ENCODE results near the gene UPK3A.

DNA sequence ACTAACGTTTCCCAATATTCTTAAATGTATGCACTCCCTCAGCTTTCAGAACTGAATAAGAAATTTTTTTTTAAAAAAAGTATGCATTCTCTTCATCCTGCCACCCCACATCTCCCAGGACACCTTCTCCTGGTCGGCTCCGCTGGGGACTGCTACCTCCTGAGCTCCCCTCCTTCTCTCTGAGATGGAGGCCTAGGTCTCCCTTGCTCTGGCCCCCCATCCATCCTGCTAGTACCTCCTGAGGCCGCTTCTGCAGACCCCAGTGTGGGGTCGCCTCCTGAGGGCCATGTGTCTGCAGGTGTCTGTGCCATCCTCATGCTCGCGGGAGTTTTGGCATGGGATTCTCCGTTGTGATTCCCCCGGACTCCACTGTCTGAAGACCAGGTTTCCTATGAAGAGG, 52.8 kb downstream of the UPK3A start:
- TF ChIP-seq, protein P1, sequence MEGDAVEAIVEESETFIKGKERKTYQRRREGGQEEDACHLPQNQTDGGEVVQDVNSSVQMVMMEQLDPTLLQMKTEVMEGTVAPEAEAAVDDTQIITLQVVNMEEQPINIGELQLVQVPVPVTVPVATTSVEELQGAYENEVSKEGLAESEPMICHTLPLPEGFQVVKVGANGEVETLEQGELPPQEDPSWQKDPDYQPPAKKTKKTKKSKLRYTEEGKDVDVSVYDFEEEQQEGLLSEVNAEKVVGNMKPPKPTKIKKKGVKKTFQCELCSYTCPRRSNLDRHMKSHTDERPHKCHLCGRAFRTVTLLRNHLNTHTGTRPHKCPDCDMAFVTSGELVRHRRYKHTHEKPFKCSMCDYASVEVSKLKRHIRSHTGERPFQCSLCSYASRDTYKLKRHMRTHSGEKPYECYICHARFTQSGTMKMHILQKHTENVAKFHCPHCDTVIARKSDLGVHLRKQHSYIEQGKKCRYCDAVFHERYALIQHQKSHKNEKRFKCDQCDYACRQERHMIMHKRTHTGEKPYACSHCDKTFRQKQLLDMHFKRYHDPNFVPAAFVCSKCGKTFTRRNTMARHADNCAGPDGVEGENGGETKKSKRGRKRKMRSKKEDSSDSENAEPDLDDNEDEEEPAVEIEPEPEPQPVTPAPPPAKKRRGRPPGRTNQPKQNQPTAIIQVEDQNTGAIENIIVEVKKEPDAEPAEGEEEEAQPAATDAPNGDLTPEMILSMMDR (IDR thresholded peaks at IDR 0.05), result no peak
- TF ChIP-seq POLR2A (IDR thresholded peaks at IDR 0.05), result no peak

Data from adrenal gland (tissue), 5 donors.